Transverse colon (tissue), 4 donors: ENCODE measurements around the gene HPN. TPM values are rescaled to one million over a fixed set of nuclear protein-coding genes. Genes with fewer than 3 reads are reported as not detected.

ENCODE experiments used
- DNase-seq: peaks from one replicate; pipeline ENCODE4 v3.0.0-alpha.2; 2019
- H3K27ac ChIP-seq, 4 donors: fragments of 200-600 bp; sonication (generic); 2 replicates each; pipeline ENCODE4 v1.5.1; 2016 to 2018; ENCODE audit warnings: inconsistent platforms in 4 of 4
- H3K27me3 ChIP-seq: fragments of 200-600 bp; sonication (generic); 2 replicates; pipeline ENCODE4 v1.5.1; 2017; ENCODE audit warnings: inconsistent platforms
- H3K36me3 ChIP-seq, 4 donors: fragments of 200-600 bp; sonication (generic); 2 replicates each; pipeline ENCODE4 v1.5.1; 2017 to 2019; ENCODE audit warnings: inconsistent platforms in 4 of 4
- H3K4me1 ChIP-seq, 4 donors: fragments of 200-600 bp; sonication (generic); 2 replicates each; pipeline ENCODE4 v1.5.1; 2017 to 2020; ENCODE audit warnings: inconsistent platforms in 4 of 4
- H3K4me3 ChIP-seq, 4 donors: fragments of 200-600 bp; sonication (generic); 1 replicate in 1 of 4; 2 replicates in 3 of 4; pipeline versions ENCODE4 v1.5.1 to v1.6.1; 2017 to 2019; ENCODE audit warnings: inconsistent platforms in 4 of 4
- H3K9me3 ChIP-seq, 2 donors: fragments of 200-600 bp; sonication (generic); 2 replicates each; pipeline ENCODE4 v1.5.1; 2017 to 2019; ENCODE audit warnings: inconsistent platforms in 2 of 2
- CTCF ChIP-seq, 5 experiments: fragments of 200-600 bp in 3 of 5; fragments of 450-650 bp in 2 of 5; sonication (generic) in 3 of 5; IDR thresholded peaks; 1 replicate in 2 of 5; 2 replicates in 3 of 5; pipeline ENCODE4 v1.5.1; 2016 to 2017; ENCODE audit warnings: antibody characterized with exemption in 5 of 5, inconsistent platforms in 3 of 5, mild to moderate bottlenecking in 2 of 5, moderate library complexity in 1 of 5
- EP300 ChIP-seq: sonication (generic); formaldehyde crosslinking; IDR thresholded peaks from one replicate; pipeline ENCODE4 v1.6.1; 2017; ENCODE audit warnings: antibody characterized with exemption, low read depth
- POLR2A ChIP-seq: fragments of 450-650 bp; IDR thresholded peaks from one replicate; pipeline ENCODE4 v1.6.1; 2016; ENCODE audit warnings: antibody characterized with exemption, mild to moderate bottlenecking, moderate library complexity
- POLR2AphosphoS5 ChIP-seq, 3 donors: sonication (generic); formaldehyde crosslinking; IDR thresholded peaks; one replicate each; pipeline ENCODE4 v1.6.1; 2016; ENCODE audit warnings: antibody characterized with exemption in 3 of 3
- WGBS, 2 donors: methylation state at CpG; one replicate each; pipeline ENCODE4 v1.1.5; 2018; ENCODE audit warnings: low coverage in 1 of 2; 5-methylcytosine and 5-hydroxymethylcytosine counted together
- in situ Hi-C, 4 donors: fragments of 200-750 bp; cut with MboI; loops; one replicate each; pipeline versions ENCODE4 v1.15.0 to v1.15.1; 2017; ENCODE audit warnings: low sequenced_read_pairs in 3 of 4, low pct_ligation_motif_present in 1 of 4, low pct_unique_long_range_greater_than_20kb in 1 of 4
- intact Hi-C: fragments of 100-400 bp; cut with DNase I; formaldehyde crosslinking; loops from one replicate; pipeline ENCODE4 v1.15.1; 2023; ENCODE audit warnings: low total_unique reads
- total RNA-seq, 4 donors: library from RNA; depleted of rRNA; stranded (reverse); fragments of >200 nt; gene quantifications; one replicate each; pipeline ENCODE4 v1.1.0, GENCODE V29; 2016

The HPN gene
- total RNA-seq, 4 donors from 2014 or later: 0.32 to 0.68 TPM; not detected in 2

GRCh38 chr19:35077411-35078223, 36.1 kb downstream of the HPN start:
- H3K9me3 ChIP-seq: no peaks in the 10 kb centered on the region

GRCh38 chr19:35079826-35080225, 38.3 kb downstream of the HPN start:
- intact Hi-C loops: no loop called here
- in situ Hi-C loops: no loop called here

More at GRCh38 chr19:35077411-35078223, 36.1 kb downstream of the HPN start:
- no peak for DNase-seq
- WGBS, 2 donors: 70 to 89% methylated on average over 2 to 17 of the region's 17 CpGs
- Histone ChIP-seq H3K4me3 (no peak overlapping the region), H3K36me3 (no peaks in the 10 kb centered on the region), H3K27me3 (no peaks in the 10 kb centered on the region), H3K27ac (no peak overlapping the region), H3K4me1 (no peaks in the 10 kb centered on the region)
- TF ChIP-seq POLR2AphosphoS5 (IDR thresholded peaks at IDR 0.05): no peak
- no peak for TF ChIP-seq EP300
- no peak for TF ChIP-seq CTCF (IDR thresholded peaks at IDR 0.05)
- TF ChIP-seq POLR2A: no peak
- in situ Hi-C loops: no loop called here
- intact Hi-C loops: no loop called here

GRCh38 chr19:35080613-35081170, 39.2 kb downstream of the HPN start:
- in situ Hi-C loops (no loop called here), intact Hi-C loops (no loop called here)
- no peaks in the 10 kb centered on the region for H3K27me3 ChIP-seq
- TF ChIP-seq EP300 (no peak), POLR2A (no peak), CTCF (IDR thresholded peaks at IDR 0.05) (no peak), POLR2AphosphoS5 (IDR thresholded peaks at IDR 0.05) (no peak)
- H3K4me1 ChIP-seq: no peaks in the 10 kb centered on the region
- 92% methylated on average over 9 of the region's 16 CpGs; no CpG with 5 or more reads in 1 of the 2 donors for WGBS, 2 donors
- no peak overlapping the region for H3K4me3 ChIP-seq
- DNase-seq: no peak
- no peaks in the 10 kb centered on the region for H3K36me3 ChIP-seq
- H3K27ac ChIP-seq: no peak overlapping the region
- H3K9me3 ChIP-seq: no peaks in the 10 kb centered on the region

More at GRCh38 chr19:35079826-35080225, 38.3 kb downstream of the HPN start:
- H3K9me3 ChIP-seq: no peaks in the 10 kb centered on the region
- no peak for TF ChIP-seq POLR2AphosphoS5 (IDR thresholded peaks at IDR 0.05)
- TF ChIP-seq POLR2A: no peak
- no peak for TF ChIP-seq EP300
- no peak for TF ChIP-seq CTCF (IDR thresholded peaks at IDR 0.05)
- DNase-seq: no peak
- H3K27ac ChIP-seq: no peak overlapping the region
- H3K36me3 ChIP-seq: no peaks in the 10 kb centered on the region
- 85% methylated on average over 14 of the region's 14 CpGs; no CpG with 5 or more reads in 1 of the 2 donors for WGBS, 2 donors
- H3K4me1 ChIP-seq: no peaks in the 10 kb centered on the region
- no peaks in the 10 kb centered on the region for H3K27me3 ChIP-seq
- H3K4me3 ChIP-seq: no peak overlapping the region

GRCh38 chr19:35081201-35081600, 39.7 kb downstream of the HPN start:
- no peak overlapping the region for H3K27ac ChIP-seq
- no peaks in the 10 kb centered on the region for H3K9me3 ChIP-seq
- no peaks in the 10 kb centered on the region for H3K27me3 ChIP-seq
- intact Hi-C loops: no loop called here
- H3K36me3 ChIP-seq: no peaks in the 10 kb centered on the region
- WGBS, 2 donors: 88% methylated on average over 6 of the region's 6 CpGs; no CpG with 5 or more reads in 1 of the 2 donors
- no peaks in the 10 kb centered on the region for H3K4me1 ChIP-seq
- TF ChIP-seq CTCF (IDR thresholded peaks at IDR 0.05) (no peak), POLR2AphosphoS5 (IDR thresholded peaks at IDR 0.05) (no peak), EP300 (no peak), POLR2A (no peak)
- no peak for DNase-seq
- no peak overlapping the region for H3K4me3 ChIP-seq
- in situ Hi-C loops: no loop called here
